Fibroblast of lung (primary cell): Measurements from ENCODE around the gene CEP70. TPM values are rescaled to one million over a fixed set of nuclear protein-coding genes. Genes with fewer than 3 reads are reported as not detected.
"Not testable (repeated sequence)": the region's sequence is repeated elsewhere in the genome, so short reads cannot be mapped to it uniquely, and the experiment has no call there.

ENCODE experiments used
- DNase-seq, 2 donors: peaks; one replicate each; pipeline versions ENCODE4 v3.0.0 to v3.0.0-alpha.2; 2010; ENCODE audit warnings: low read depth in 2 of 2
- H2AFZ ChIP-seq: 2 replicates; pipeline ENCODE4 v1.5.1; 2012; ENCODE audit warnings: low read length, control low read depth, inconsistent platforms
- H3K27ac ChIP-seq: 2 replicates; pipeline ENCODE4 v1.5.1; 2011; ENCODE audit warnings: low read length, control low read depth; ENCODE audit not compliant: insufficient read depth
- H3K27me3 ChIP-seq: 2 replicates; pipeline ENCODE4 v1.5.1; 2011; ENCODE audit warnings: mild to moderate bottlenecking, low read length; ENCODE audit not compliant: control insufficient read depth, insufficient read depth
- H3K36me3 ChIP-seq: 2 replicates; pipeline ENCODE4 v1.5.1; 2011; ENCODE audit warnings: low read length; ENCODE audit not compliant: control insufficient read depth, insufficient read depth
- H3K4me1 ChIP-seq: 2 replicates; pipeline ENCODE4 v1.5.1; 2011; ENCODE audit warnings: low read length; ENCODE audit not compliant: control insufficient read depth, insufficient read depth; ENCODE audit errors: extremely low read depth
- H3K4me2 ChIP-seq: 2 replicates; pipeline ENCODE4 v1.5.1; 2011; ENCODE audit warnings: low read length, control low read depth; ENCODE audit not compliant: insufficient read depth; ENCODE audit errors: extremely low read depth
- H3K4me3 ChIP-seq, 4 experiments: fragments of 200-600 bp in 1 of 4; sonication (generic) in 1 of 4; replicated peaks in 1 of 4; 2 replicates each; pipeline ENCODE4 v1.5.1; 2011 to 2016; ENCODE audit warnings: low read length in 4 of 4, low read depth in 3 of 4, mild to moderate bottlenecking in 3 of 4, control low read depth in 2 of 4, inconsistent platforms in 1 of 4, mixed read lengths in 1 of 4; ENCODE audit not compliant: insufficient read depth in 1 of 4; ENCODE audit errors: control extremely low read depth in 1 of 4
- H3K79me2 ChIP-seq: 2 replicates; pipeline ENCODE4 v1.5.1; 2012; ENCODE audit warnings: mild to moderate bottlenecking, low read length, inconsistent platforms; ENCODE audit not compliant: control insufficient read depth, insufficient read depth
- H3K9ac ChIP-seq: 2 replicates; pipeline ENCODE4 v1.5.1; 2011; ENCODE audit warnings: mild to moderate bottlenecking, low read length, control low read depth; ENCODE audit not compliant: insufficient read depth
- H3K9me3 ChIP-seq: 2 replicates; pipeline ENCODE4 v1.5.1; 2012; ENCODE audit warnings: low read depth, low read length; ENCODE audit not compliant: control insufficient read depth, insufficient read depth
- H4K20me1 ChIP-seq: 2 replicates; pipeline ENCODE4 v1.5.1; 2011; ENCODE audit warnings: low read length; ENCODE audit not compliant: control insufficient read depth, insufficient read depth; ENCODE audit errors: extremely low read depth
- CTCF ChIP-seq, 2 donors: IDR thresholded peaks in 1 of 2; conservative IDR thresholded peaks in 1 of 2; 1 replicate in 1 of 2; 2 replicates in 1 of 2; pipeline ENCODE4 v1.5.1; 2011 to 2012; ENCODE audit warnings: low read length in 2 of 2, control low read depth in 1 of 2, inconsistent platforms in 1 of 2, low read depth in 1 of 2, mild to moderate bottlenecking in 1 of 2
- EZH2 ChIP-seq: IDR thresholded peaks from 2 replicates; pipeline ENCODE4 v1.5.1; 2012; ENCODE audit warnings: low read length, control low read depth, mild to moderate bottlenecking; ENCODE audit errors: missing control alignments
- polyA plus RNA-seq, 2 donors: library from polyadenylated mRNA; depleted of rRNA in 1 of 2; stranded (reverse) in 1 of 2; unstranded in 1 of 2; fragments of >200 nt; gene quantifications; 2 replicates each; pipeline ENCODE4 v1.2.1, GENCODE V29; 2011 to 2012; ENCODE audit warnings: missing spikeins in 1 of 2
- total RNA-seq: library from RNA; depleted of rRNA; stranded (reverse); fragments of >200 nt; gene quantifications from 2 replicates; pipeline ENCODE4 v1.2.1, GENCODE V29; 2014

Gene CEP70
- total and polyA plus RNA-seq, 2 donors (not counting 1 experiment from before 2014, with no cell fraction given) = 11.0 to 47.9 TPM

GRCh38 chr3:138567403-138567802, 26.7 kb downstream of the CEP70 start:
- Histone ChIP-seq H3K4me1 (no peaks in the 10 kb centered on the region), H4K20me1 (no peaks in the 10 kb centered on the region), H3K36me3 (no peaks in the 10 kb centered on the region), H2AFZ (no peak overlapping the region), H3K9ac (no peak overlapping the region), H3K27ac (no peak overlapping the region), H3K9me3 (no peaks in the 10 kb centered on the region), H3K79me2 (no peaks in the 10 kb centered on the region), H3K27me3 (no peaks in the 10 kb centered on the region), H3K4me2 (no peak overlapping the region), H3K4me3 (no peak overlapping the region)
- no peak for DNase-seq
- TF ChIP-seq EZH2 (no peak), CTCF (conservative IDR thresholded peaks at IDR 0.05 in 1 of 2, IDR thresholded peaks at IDR 0.05 in 1 of 2; ENCODE audit: low read depth in 1 of 2, low read length in 2 of 2) (no peak)

- H3K27me3 ChIP-seq, H3K4me3 ChIP-seq, H3K27ac ChIP-seq, H3K4me2 ChIP-seq, H3K79me2 ChIP-seq, H3K9me3 ChIP-seq, H3K36me3 ChIP-seq, H3K9ac ChIP-seq, H4K20me1 ChIP-seq, H2AFZ ChIP-seq, DNase-seq, H3K4me1 ChIP-seq: not testable (repeated sequence)
These were observed 27.8 kb downstream of the CEP70 start for GRCh38 chr3:138566293-138566692.

GRCh38 chr3:138562902-138563301, 31.2 kb downstream of the CEP70 start:
- not testable (repeated sequence) for H3K27ac ChIP-seq, H3K79me2 ChIP-seq, DNase-seq, H3K27me3 ChIP-seq, H3K4me2 ChIP-seq, H4K20me1 ChIP-seq, H3K36me3 ChIP-seq, H3K4me3 ChIP-seq, H2AFZ ChIP-seq, H3K4me1 ChIP-seq, H3K9ac ChIP-seq, H3K9me3 ChIP-seq

GRCh38 chr3:138560501-138560900, 33.6 kb downstream of the CEP70 start:
- H3K4me3 ChIP-seq = no peak overlapping the region
- TF ChIP-seq CTCF (conservative IDR thresholded peaks at IDR 0.05 in 1 of 2, IDR thresholded peaks at IDR 0.05 in 1 of 2; ENCODE audit: low read depth in 1 of 2, low read length in 2 of 2) = no peak
- no peak for TF ChIP-seq EZH2
- no peaks in the 10 kb centered on the region for H3K27me3 ChIP-seq
- no peaks in the 10 kb centered on the region for H3K9me3 ChIP-seq
- no peak overlapping the region for H2AFZ ChIP-seq
- H3K9ac ChIP-seq = no peak overlapping the region
- no peaks in the 10 kb centered on the region for H3K79me2 ChIP-seq
- H3K27ac ChIP-seq = no peak overlapping the region
- DNase-seq = peak in 1 of 2 donors; percentile 3
- no peaks in the 10 kb centered on the region for H3K36me3 ChIP-seq
- no peak overlapping the region for H3K4me2 ChIP-seq
- no peaks in the 10 kb centered on the region for H3K4me1 ChIP-seq
- H4K20me1 ChIP-seq = no peaks in the 10 kb centered on the region
